ENCODE data around the gene SEMA4F. TPM values are rescaled to one million over a fixed set of nuclear protein-coding genes. Genes with fewer than 3 reads are reported as not detected.

Gene SEMA4F
- total RNA-seq, 1 experiment from 2014 or later = 6.6 TPM

DNA sequence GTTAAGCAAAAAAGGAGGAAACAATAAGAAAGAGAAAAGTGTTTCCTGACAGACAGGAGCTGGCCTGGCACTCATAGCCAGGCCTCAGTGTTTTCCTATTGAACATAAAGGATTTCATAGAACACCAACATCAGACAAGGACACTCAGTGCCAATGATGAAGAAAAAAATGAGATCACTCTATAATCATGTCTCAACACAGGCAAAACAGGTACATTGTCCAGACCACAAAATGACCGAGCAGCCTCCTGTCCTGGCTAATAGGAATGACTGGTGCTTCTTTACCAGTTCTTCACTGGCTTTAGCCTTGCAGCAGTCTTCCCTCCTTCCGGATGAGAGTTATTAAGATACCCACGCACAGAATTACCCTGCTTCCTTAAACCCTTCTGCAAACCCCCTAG, 35.6 kb downstream of the SEMA4F start:
- Histone ChIP-seq H3K79me2 (ENCODE audit: insufficient read depth, low read length) (peaks cover 1% of the 10 kb centered on the region; the same call in 1 of the 2 replicates), H2AFZ (ENCODE audit: low read length) (no peak overlapping the region), H3K4me2 (ENCODE audit: insufficient read depth, insufficient read length, low read length) (no peak overlapping the region), H2BK20ac (ENCODE audit: low read depth, low read length, poor library complexity, severe bottlenecking) (no peak overlapping the region), H4K20me1 (ENCODE audit: control insufficient read depth, insufficient read depth, insufficient read length) (no peaks in the 10 kb centered on the region), H3K79me1 (ENCODE audit: insufficient read depth, low read depth, low read length, poor library complexity, severe bottlenecking) (no peaks in the 10 kb centered on the region), H3K14ac (ENCODE audit: insufficient read depth, low read length) (no peak overlapping the region), H4K8ac (replicated peaks; ENCODE audit: insufficient read length, low read depth, low read length) (no peak overlapping the region), H2BK15ac (ENCODE audit: low read depth, low read length) (no peak overlapping the region), H4K91ac (ENCODE audit: insufficient read length, low read depth, low read length) (no peak overlapping the region), H3K9me3 (ENCODE audit: control insufficient read depth, low read depth, low read length) (no peaks in the 10 kb centered on the region), H3K18ac (ENCODE audit: insufficient read length, low read depth, low read length) (no peak overlapping the region), H2BK120ac (ENCODE audit: low read depth, low read length, poor library complexity, severe bottlenecking) (no peak overlapping the region), H4K5ac (ENCODE audit: insufficient read length, low read depth, low read length) (no peak overlapping the region), H2BK12ac (ENCODE audit: insufficient read length, low read depth, low read length) (no peak overlapping the region), H3K27ac (ENCODE audit: insufficient read length, low read depth, low read length) (no peak overlapping the region), H3K9ac (ENCODE audit: extremely low read depth, insufficient read length, low read length) (no peak overlapping the region), H3K23ac (ENCODE audit: insufficient read length, low read depth, low read length) (no peak overlapping the region), H3K4ac (ENCODE audit: low read depth, low read length) (no peak overlapping the region), H2AK5ac (ENCODE audit: insufficient read length, low read length) (no peak overlapping the region), H3K27me3 (ENCODE audit: insufficient read depth, low read length) (no peaks in the 10 kb centered on the region), H3K23me2 (ENCODE audit: insufficient read length, low read depth, low read length, poor library complexity, severe bottlenecking) (no peaks in the 10 kb centered on the region), H3K4me1 (ENCODE audit: insufficient read depth, low read length) (no peaks in the 10 kb centered on the region), H2BK5ac (ENCODE audit: insufficient read length, low read length) (no peak overlapping the region), H3K56ac (ENCODE audit: insufficient read length, low read depth, low read length) (no peak overlapping the region), H3T11ph (ENCODE audit: low read length) (no peak overlapping the region)
- Mint-ChIP-seq H3K27me3 (ENCODE audit: low read depth) (no peaks in the 10 kb centered on the region), H3K4me3 (no peak overlapping the region), H3K27ac (no peak overlapping the region), H3K36me3 (ENCODE audit: insufficient read depth in 1 of 3, low read depth in 3 of 3) (peaks cover 0 to 1% (median 0%) of the 10 kb centered on the region in 3 experiments; a peak in 1 of 7 replicates), H3K4me1 (no peaks in the 10 kb centered on the region; a peak in 1 of 4 replicates), H3K9me3 (peaks cover 0 to 2% of the 10 kb centered on the region in 2 experiments; a peak in 2 of 5 replicates)
- TF ChIP-seq, protein P1, sequence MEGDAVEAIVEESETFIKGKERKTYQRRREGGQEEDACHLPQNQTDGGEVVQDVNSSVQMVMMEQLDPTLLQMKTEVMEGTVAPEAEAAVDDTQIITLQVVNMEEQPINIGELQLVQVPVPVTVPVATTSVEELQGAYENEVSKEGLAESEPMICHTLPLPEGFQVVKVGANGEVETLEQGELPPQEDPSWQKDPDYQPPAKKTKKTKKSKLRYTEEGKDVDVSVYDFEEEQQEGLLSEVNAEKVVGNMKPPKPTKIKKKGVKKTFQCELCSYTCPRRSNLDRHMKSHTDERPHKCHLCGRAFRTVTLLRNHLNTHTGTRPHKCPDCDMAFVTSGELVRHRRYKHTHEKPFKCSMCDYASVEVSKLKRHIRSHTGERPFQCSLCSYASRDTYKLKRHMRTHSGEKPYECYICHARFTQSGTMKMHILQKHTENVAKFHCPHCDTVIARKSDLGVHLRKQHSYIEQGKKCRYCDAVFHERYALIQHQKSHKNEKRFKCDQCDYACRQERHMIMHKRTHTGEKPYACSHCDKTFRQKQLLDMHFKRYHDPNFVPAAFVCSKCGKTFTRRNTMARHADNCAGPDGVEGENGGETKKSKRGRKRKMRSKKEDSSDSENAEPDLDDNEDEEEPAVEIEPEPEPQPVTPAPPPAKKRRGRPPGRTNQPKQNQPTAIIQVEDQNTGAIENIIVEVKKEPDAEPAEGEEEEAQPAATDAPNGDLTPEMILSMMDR (conservative IDR thresholded peaks at IDR 0.05) = no peak
- no peak for DNase-seq
- no CpG with 5 or more reads among the region's 3 CpGs for WGBS (ENCODE audit: extremely low coverage, insufficient read length, low lambda C conversion rate)

All from H9 (cell line).